ENCODE measurements around the gene MBP. TPM values are rescaled to one million over a fixed set of nuclear protein-coding genes. Genes with fewer than 3 reads are reported as not detected.
"Not testable (repeated sequence)": the region's sequence is repeated elsewhere in the genome, so short reads cannot be mapped to it uniquely, and the experiment has no call there.

Gene MBP
- total RNA-seq, 1 experiment from 2014 or later, result 88.8 TPM

GRCh38 chr18:76951456-76952247 lies 180.9 kb downstream of the MBP start:
- no peaks in the 10 kb centered on the region for H3K9me3 ChIP-seq (ENCODE audit: control insufficient read depth, insufficient read depth, low read depth, low read length)
- H3K27me3 ChIP-seq (ENCODE audit: control insufficient read depth, insufficient read depth, low read length), result no peaks in the 10 kb centered on the region
- ChIA-PET CTCF (no interaction called here), POLR2A (no interaction called here)
- intact Hi-C loops (cut with micrococcal nuclease; ENCODE audit: unreplicated experiment) (no loop called here), in situ Hi-C loops (cut with HindIII; ENCODE audit: low pct_unique_long_range_greater_than_20kb, low sequenced_read_pairs) (no loop called here)
- no peak for TF ChIP-seq SIN3A (IDR thresholded peaks at IDR 0.05; ENCODE audit: borderline replicate concordance, insufficient read depth, low read depth, low read length)
- TF ChIP-seq REST (IDR thresholded peaks at IDR 0.05; ENCODE audit: insufficient read depth in 1 of 2, low read depth in 2 of 2, low read length in 1 of 2), result no peak
- no peak for TF ChIP-seq TCF7L2 (IDR thresholded peaks at IDR 0.05; ENCODE audit: low read depth, low read length)
- TF ChIP-seq POLR2AphosphoS5 (IDR thresholded peaks at IDR 0.05; ENCODE audit: low read depth, low read length), result no peak
- no peak for TF ChIP-seq CTCF (IDR thresholded peaks at IDR 0.05)
- no peak overlapping the region for H3K4me3 ChIP-seq (ENCODE audit: low read depth in 2 of 2, low read length in 2 of 2)
- no peak for DNase-seq (ENCODE audit: low read depth, low spot score)
- no peaks in the 10 kb centered on the region for H3K4me1 ChIP-seq (ENCODE audit: control insufficient read depth, insufficient read depth, low read length)
- H3K36me3 ChIP-seq (ENCODE audit: control insufficient read depth, insufficient read depth, low read length), result no peaks in the 10 kb centered on the region
- no TSS peak for BruUV-seq (replicated peaks)
- no peak for ATAC-seq
- no peak overlapping the region for H3K27ac ChIP-seq (ENCODE audit: low read length)

- TF ChIP-seq TCF7L2 (IDR thresholded peaks at IDR 0.05; ENCODE audit: low read depth, low read length) (no peak), CTCF (IDR thresholded peaks at IDR 0.05) (no peak), POLR2AphosphoS5 (IDR thresholded peaks at IDR 0.05; ENCODE audit: low read depth, low read length) (no peak), REST (IDR thresholded peaks at IDR 0.05; ENCODE audit: insufficient read depth in 1 of 2, low read depth in 2 of 2, low read length in 1 of 2) (no peak), SIN3A (IDR thresholded peaks at IDR 0.05; ENCODE audit: borderline replicate concordance, insufficient read depth, low read depth, low read length) (no peak)
- no peaks in the 10 kb centered on the region for H3K4me1 ChIP-seq (ENCODE audit: control insufficient read depth, insufficient read depth, low read length)
- no TSS peak for BruUV-seq (replicated peaks)
- no peak overlapping the region for H3K27ac ChIP-seq (ENCODE audit: low read length)
- in situ Hi-C loops (cut with HindIII; ENCODE audit: low pct_unique_long_range_greater_than_20kb, low sequenced_read_pairs) (no loop called here), intact Hi-C loops (cut with micrococcal nuclease; ENCODE audit: unreplicated experiment) (no loop called here)
- ATAC-seq (no peak), DNase-seq (ENCODE audit: low read depth, low spot score) (no peak)
- no peaks in the 10 kb centered on the region for H3K27me3 ChIP-seq (ENCODE audit: control insufficient read depth, insufficient read depth, low read length)
- H3K4me3 ChIP-seq (ENCODE audit: low read depth in 2 of 2, low read length in 2 of 2), result no peak overlapping the region
- no peaks in the 10 kb centered on the region for H3K36me3 ChIP-seq (ENCODE audit: control insufficient read depth, insufficient read depth, low read length)
- H3K9me3 ChIP-seq (ENCODE audit: control insufficient read depth, insufficient read depth, low read depth, low read length), result no peaks in the 10 kb centered on the region
- POLR2A ChIA-PET, result no interaction called here
- CTCF ChIA-PET, result no interaction called here
Measured at GRCh38 chr18:76948345-76948744, 184.2 kb downstream of the MBP start.

- H3K27ac ChIP-seq (ENCODE audit: low read length); H3K9me3 ChIP-seq (ENCODE audit: control insufficient read depth, insufficient read depth, low read depth, low read length); H3K4me3 ChIP-seq (ENCODE audit: low read depth in 2 of 2, low read length in 2 of 2); H3K4me1 ChIP-seq (ENCODE audit: control insufficient read depth, insufficient read depth, low read length); BruUV-seq (replicated peaks); intact Hi-C loops (cut with micrococcal nuclease; ENCODE audit: unreplicated experiment); H3K27me3 ChIP-seq (ENCODE audit: control insufficient read depth, insufficient read depth, low read length); ATAC-seq; H3K36me3 ChIP-seq (ENCODE audit: control insufficient read depth, insufficient read depth, low read length); DNase-seq (ENCODE audit: low read depth, low spot score); POLR2A ChIA-PET: not testable (repeated sequence)
- CTCF ChIA-PET, result interaction anchor here (0.9 kb wide), 1 partner anchor 56 kb away, joined by 3 read pairs; no protein-coding TSS in a partner anchor
- in situ Hi-C loops (cut with HindIII; ENCODE audit: low pct_unique_long_range_greater_than_20kb, low sequenced_read_pairs), result loop anchor here (5.0 kb wide), 1 partner anchor 42 kb away; no protein-coding TSS in a partner anchor
Measured at GRCh38 chr18:76944346-76944745, 188.2 kb downstream of the MBP start.
